Heart left ventricle (tissue), 13 donors: ENCODE measurements around the gene CAST.

Experiments used
- CTCF ChIP-seq, 12 donors: fragments of 200-600 bp; sonication (generic) in 4 of 12; IDR thresholded peaks; one replicate each; pipeline versions ENCODE4 v1.5.0 to v1.8.0; 2018 to 2022; ENCODE audit warnings: antibody characterized with exemption in 12 of 12, mild to moderate bottlenecking in 5 of 12
- POLR2A ChIP-seq, 2 donors: fragments of 450-650 bp; IDR thresholded peaks; one replicate each; pipeline ENCODE4 v1.6.1; 2017; ENCODE audit warnings: antibody characterized with exemption in 2 of 2, mild to moderate bottlenecking in 2 of 2, moderate library complexity in 2 of 2
- donor health status: ischemic (EF 13 %, LVEDD 7.1; RV severe dilation, severe dysfunction).
- donor health status: DM: no; HTN: yes; CAD: no.
- donor health status: DM: no; HTN: no; CAD: no.
- donor health status: ischemic (EF 25% LVEDD 6.9; RV normal size, moderate dysfunction).
- donor health status: ischemic (EF 25% LVEDD 5.7; RV mildly dilated, moderate dysfunction).
- donor health status: ischemic (EF 35%, LVEDD 5.7; RV mildly dilated, moderate dysfunction).
- donor health status: nonischemic (EF 11% LVEDD 7.7; RV severe dilation, severe dysfunction).
- donor health status: DM: yes; HTN: yes; CAD: no.
- donor health status: PGD.
- donor health status: ischemic (EF 29% LVEDD 5.4; RV normal size, mild dysfunction).
- donor health status: nonischemic (EF 23%, LVEDD 6.1; RV moderate dilation, normal function).

GRCh38 chr5:96687812-96688453 lies 25.8 kb downstream of the CAST start:
- TF ChIP-seq POLR2A (IDR thresholded peaks at IDR 0.05) (no peak), CTCF (IDR thresholded peaks at IDR 0.05) (peak; percentile 39 to 65 (median 48))
